ENCODE results near the gene CELF2.

DNA sequence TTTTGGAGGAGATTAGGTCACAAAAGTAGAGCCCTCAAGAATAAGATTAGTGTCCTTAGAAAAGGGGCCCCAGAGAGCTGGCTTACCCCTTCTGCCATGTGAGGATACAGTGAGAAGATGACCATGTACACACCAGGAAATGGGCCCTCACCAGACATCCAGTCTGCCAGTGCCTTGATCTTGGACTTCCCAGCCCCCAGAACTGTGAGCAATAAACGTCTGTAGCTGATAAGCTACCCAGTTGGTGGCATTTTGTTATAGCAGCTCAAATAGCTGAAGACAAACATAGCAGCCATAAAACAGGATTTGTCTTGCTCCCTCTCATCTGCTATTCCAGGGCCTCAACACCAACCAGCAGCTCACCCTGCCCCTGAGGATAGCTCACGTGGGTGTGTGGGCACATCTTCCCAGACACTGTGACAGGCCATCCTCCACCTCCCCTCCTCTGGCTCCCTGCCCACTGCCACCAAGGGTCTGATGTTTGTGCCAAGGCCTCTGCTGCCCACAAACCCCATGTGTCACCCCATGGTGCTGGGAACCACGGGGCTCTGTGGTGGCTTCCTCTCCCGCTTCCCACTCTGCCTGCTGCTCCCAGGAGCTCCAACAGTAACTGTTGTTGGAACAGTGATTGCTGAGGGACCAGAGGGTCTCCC lies 341.4 kb downstream of the CELF2 start:
- TF ChIP-seq, protein P1, sequence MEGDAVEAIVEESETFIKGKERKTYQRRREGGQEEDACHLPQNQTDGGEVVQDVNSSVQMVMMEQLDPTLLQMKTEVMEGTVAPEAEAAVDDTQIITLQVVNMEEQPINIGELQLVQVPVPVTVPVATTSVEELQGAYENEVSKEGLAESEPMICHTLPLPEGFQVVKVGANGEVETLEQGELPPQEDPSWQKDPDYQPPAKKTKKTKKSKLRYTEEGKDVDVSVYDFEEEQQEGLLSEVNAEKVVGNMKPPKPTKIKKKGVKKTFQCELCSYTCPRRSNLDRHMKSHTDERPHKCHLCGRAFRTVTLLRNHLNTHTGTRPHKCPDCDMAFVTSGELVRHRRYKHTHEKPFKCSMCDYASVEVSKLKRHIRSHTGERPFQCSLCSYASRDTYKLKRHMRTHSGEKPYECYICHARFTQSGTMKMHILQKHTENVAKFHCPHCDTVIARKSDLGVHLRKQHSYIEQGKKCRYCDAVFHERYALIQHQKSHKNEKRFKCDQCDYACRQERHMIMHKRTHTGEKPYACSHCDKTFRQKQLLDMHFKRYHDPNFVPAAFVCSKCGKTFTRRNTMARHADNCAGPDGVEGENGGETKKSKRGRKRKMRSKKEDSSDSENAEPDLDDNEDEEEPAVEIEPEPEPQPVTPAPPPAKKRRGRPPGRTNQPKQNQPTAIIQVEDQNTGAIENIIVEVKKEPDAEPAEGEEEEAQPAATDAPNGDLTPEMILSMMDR (IDR thresholded peaks at IDR 0.05; ENCODE audit: insufficient read depth, low read length, poor library complexity, severe bottlenecking) = no peak
- no peak for TF ChIP-seq EZH2phosphoT487 (conservative IDR thresholded peaks at IDR 0.05; ENCODE audit: low read length)

Data from SU-DHL-6 (cell line).